Immature natural killer cell (primary cell): ENCODE measurements around the gene PRKCE. TPM values are rescaled to one million over a fixed set of nuclear protein-coding genes. Genes with fewer than 3 reads are reported as not detected.

Experiments used
- DNase-seq, 3 donors: peaks; one replicate each; pipeline ENCODE4 v3.0.0; 2022; ENCODE audit warnings: mixed read lengths in 1 of 3
- H3K27ac Mint-ChIP-seq, 6 donors: one replicate each; pipeline ENCODE4 v1.8.0; 2020; ENCODE audit warnings: mixed read lengths in 6 of 6, mild to moderate bottlenecking in 5 of 6, inconsistent platforms in 4 of 6, moderate library complexity in 3 of 6
- H3K27me3 Mint-ChIP-seq, 3 donors: one replicate each; pipeline ENCODE4 v1.8.0; 2020 to 2021; ENCODE audit warnings: low read depth in 3 of 3, mild to moderate bottlenecking in 3 of 3, mixed read lengths in 3 of 3, moderate library complexity in 3 of 3, inconsistent platforms in 1 of 3
- H3K36me3 Mint-ChIP-seq, 3 donors: one replicate each; pipeline ENCODE4 v1.8.0; 2020; ENCODE audit warnings: mixed read lengths in 3 of 3, inconsistent platforms in 2 of 3, mild to moderate bottlenecking in 2 of 3
- H3K4me1 Mint-ChIP-seq, 2 donors: one replicate each; pipeline ENCODE4 v1.8.0; 2020; ENCODE audit warnings: inconsistent platforms in 2 of 2, mild to moderate bottlenecking in 2 of 2, mixed read lengths in 2 of 2, moderate library complexity in 1 of 2
- H3K4me3 Mint-ChIP-seq, 5 donors: one replicate each; pipeline ENCODE4 v1.8.0; 2020; ENCODE audit warnings: mild to moderate bottlenecking in 5 of 5, mixed read lengths in 5 of 5, inconsistent platforms in 3 of 5, moderate library complexity in 3 of 5
- H3K9me3 Mint-ChIP-seq, 6 donors: one replicate each; pipeline ENCODE4 v1.8.0; 2020; ENCODE audit warnings: mild to moderate bottlenecking in 6 of 6, mixed read lengths in 6 of 6, inconsistent platforms in 4 of 6, moderate library complexity in 3 of 6
- polyA plus RNA-seq, 3 donors: library from polyadenylated mRNA; unstranded; fragments of 300-500 nt; fragmentation: Illumina TruSeq; gene quantifications; one replicate each; pipeline ENCODE4 v1.2.3, GENCODE V29; 2021

PRKCE gene
- polyA plus RNA-seq, 3 donors from 2014 or later = 1.0 to 3.0 (median 2.5) TPM

GRCh38 chr2:46161911-46162310 is 510.4 kb downstream of the PRKCE start:
- Mint-ChIP-seq H3K27me3 (peaks cover 0 to 2% (median 0%) of the 10 kb centered on the region in 3 donors), H3K4me1 (no peaks in the 10 kb centered on the region), H3K4me3 (no peak overlapping the region), H3K27ac (no peak overlapping the region), H3K36me3 (peaks cover 8 to 23% (median 21%) of the 10 kb centered on the region in 3 donors), H3K9me3 (no peaks in the 10 kb centered on the region)
- DNase-seq = no peak

- Mint-ChIP-seq H3K9me3 (no peaks in the 10 kb centered on the region), H3K27ac (peak overlapping the region in 1 of 6 donors; percentile 65), H3K36me3 (peaks cover 8 to 22% (median 21%) of the 10 kb centered on the region in 3 donors), H3K4me1 (no peaks in the 10 kb centered on the region), H3K4me3 (no peak overlapping the region), H3K27me3 (peaks cover 0 to 2% (median 0%) of the 10 kb centered on the region in 3 donors)
- DNase-seq = no peak
Measured at GRCh38 chr2:46162329-46163097, 511.0 kb downstream of the PRKCE start.

- Mint-ChIP-seq H3K9me3 (no peaks in the 10 kb centered on the region), H3K4me3 (no peak overlapping the region), H3K4me1 (no peaks in the 10 kb centered on the region), H3K27me3 (peaks cover 0 to 2% (median 0%) of the 10 kb centered on the region in 3 donors), H3K36me3 (peaks cover 8 to 21% (median 20%) of the 10 kb centered on the region in 3 donors), H3K27ac (no peak overlapping the region)
- no peak for DNase-seq
Measured at GRCh38 chr2:46163098-46163430, 511.6 kb downstream of the PRKCE start.

GRCh38 chr2:46163804-46164528 is 512.5 kb downstream of the PRKCE start:
- no peak for DNase-seq
- Mint-ChIP-seq H3K36me3 (peaks cover 8 to 26% (median 14%) of the 10 kb centered on the region in 3 donors), H3K27ac (peak overlapping the region in 2 of 6 donors; percentile 55 to 59), H3K9me3 (no peaks in the 10 kb centered on the region), H3K4me3 (no peak overlapping the region), H3K27me3 (peaks cover 0 to 2% (median 0%) of the 10 kb centered on the region in 3 donors), H3K4me1 (no peaks in the 10 kb centered on the region)

GRCh38 chr2:46164529-46165301 is 513.2 kb downstream of the PRKCE start:
- H3K27me3 Mint-ChIP-seq = peaks cover 0 to 2% (median 0%) of the 10 kb centered on the region in 3 donors
- no peak overlapping the region for H3K4me3 Mint-ChIP-seq
- no peaks in the 10 kb centered on the region for H3K9me3 Mint-ChIP-seq
- H3K4me1 Mint-ChIP-seq = no peaks in the 10 kb centered on the region
- H3K36me3 Mint-ChIP-seq = peaks cover 3 to 20% (median 7%) of the 10 kb centered on the region in 3 donors
- DNase-seq = no peak
- no peak overlapping the region for H3K27ac Mint-ChIP-seq

- Mint-ChIP-seq H3K4me1 (no peaks in the 10 kb centered on the region), H3K9me3 (no peaks in the 10 kb centered on the region), H3K4me3 (no peak overlapping the region), H3K36me3 (peaks cover 0 to 16% (median 7%) of the 10 kb centered on the region in 3 donors), H3K27me3 (peaks cover 0 to 2% (median 0%) of the 10 kb centered on the region in 3 donors), H3K27ac (no peak overlapping the region)
- DNase-seq = no peak
Measured at GRCh38 chr2:46165916-46166315, 514.4 kb downstream of the PRKCE start.

- no peaks in the 10 kb centered on the region for H3K4me1 Mint-ChIP-seq
- H3K9me3 Mint-ChIP-seq = no peaks in the 10 kb centered on the region
- no peak for DNase-seq
- no peak overlapping the region for H3K4me3 Mint-ChIP-seq
- peaks cover 0 to 2% (median 0%) of the 10 kb centered on the region in 3 donors for H3K27me3 Mint-ChIP-seq
- no peak overlapping the region for H3K27ac Mint-ChIP-seq
- peaks cover 0 to 10% (median 7%) of the 10 kb centered on the region in 3 donors for H3K36me3 Mint-ChIP-seq
Measured at GRCh38 chr2:46167406-46167805, 515.9 kb downstream of the PRKCE start.

- Mint-ChIP-seq H3K9me3 (no peaks in the 10 kb centered on the region), H3K4me3 (no peak overlapping the region), H3K27me3 (peaks cover 0 to 2% (median 0%) of the 10 kb centered on the region in 3 donors), H3K27ac (peak overlapping the region in 2 of 6 donors; percentile 30 to 62), H3K4me1 (no peaks in the 10 kb centered on the region), H3K36me3 (peaks cover 0 to 10% (median 7%) of the 10 kb centered on the region in 3 donors)
- DNase-seq = no peak
Measured at GRCh38 chr2:46167924-46168323, 516.4 kb downstream of the PRKCE start.

GRCh38 chr2:46169467-46169866 is 518.0 kb downstream of the PRKCE start:
- no peak for DNase-seq
- peaks cover 0 to 7% (median 4%) of the 10 kb centered on the region in 3 donors for H3K36me3 Mint-ChIP-seq
- no peaks in the 10 kb centered on the region for H3K9me3 Mint-ChIP-seq
- no peak overlapping the region for H3K4me3 Mint-ChIP-seq
- no peak overlapping the region for H3K27ac Mint-ChIP-seq
- H3K4me1 Mint-ChIP-seq = peaks cover 6% of the 10 kb centered on the region in 2 donors
- H3K27me3 Mint-ChIP-seq = peaks cover 0 to 2% (median 0%) of the 10 kb centered on the region in 3 donors

- Mint-ChIP-seq H3K27ac (peak overlapping the region in 2 of 6 donors; percentile 2 to 72), H3K9me3 (no peaks in the 10 kb centered on the region), H3K27me3 (peaks cover 0 to under 1% (median 0%) of the 10 kb centered on the region in 3 donors), H3K4me1 (peaks cover 6 to 11% of the 10 kb centered on the region in 2 donors), H3K4me3 (no peak overlapping the region), H3K36me3 (peaks cover 0 to 7% (median 4%) of the 10 kb centered on the region in 3 donors)
- DNase-seq = no peak
Measured at GRCh38 chr2:46170026-46170425, 518.6 kb downstream of the PRKCE start.

- no peaks in the 10 kb centered on the region for H3K9me3 Mint-ChIP-seq
- peaks cover 0 to 7% (median 4%) of the 10 kb centered on the region in 3 donors for H3K36me3 Mint-ChIP-seq
- H3K27me3 Mint-ChIP-seq = no peaks in the 10 kb centered on the region
- no peak for DNase-seq
- no peak overlapping the region for H3K27ac Mint-ChIP-seq
- H3K4me1 Mint-ChIP-seq = peaks cover 9 to 12% of the 10 kb centered on the region in 2 donors
- no peak overlapping the region for H3K4me3 Mint-ChIP-seq
Measured at GRCh38 chr2:46170611-46171350, 519.3 kb downstream of the PRKCE start.

- Mint-ChIP-seq H3K36me3 (peaks cover 0 to 7% (median 4%) of the 10 kb centered on the region in 3 donors), H3K27ac (no peak overlapping the region), H3K9me3 (no peaks in the 10 kb centered on the region), H3K4me3 (no peak overlapping the region), H3K27me3 (no peaks in the 10 kb centered on the region), H3K4me1 (peaks cover 14 to 16% of the 10 kb centered on the region in 2 donors)
- no peak for DNase-seq
Measured at GRCh38 chr2:46171411-46171953, 520.0 kb downstream of the PRKCE start.
